Upper lobe of left lung (tissue), 4 donors: ENCODE data around the gene RETN.

ENCODE experiments used
- CTCF ChIP-seq, 6 experiments: fragments of 450-650 bp in 4 of 6; fragments of 200-600 bp in 2 of 6; sonication (generic) in 2 of 6; IDR thresholded peaks; one replicate each; pipeline ENCODE4 v1.5.1; 2016 to 2019; ENCODE audit warnings: antibody characterized with exemption in 6 of 6
- EP300 ChIP-seq, 4 donors: sonication (generic); formaldehyde crosslinking; IDR thresholded peaks; one replicate each; pipeline ENCODE4 v1.5.1; 2017; ENCODE audit warnings: antibody characterized with exemption in 4 of 4, control low read depth in 2 of 4
- POLR2A ChIP-seq, 4 donors: fragments of 450-650 bp; IDR thresholded peaks; one replicate each; pipeline ENCODE4 v1.5.1; 2016 to 2017; ENCODE audit warnings: antibody characterized with exemption in 4 of 4, mild to moderate bottlenecking in 2 of 4
- POLR2AphosphoS5 ChIP-seq, 2 donors: sonication (generic); formaldehyde crosslinking; IDR thresholded peaks; one replicate each; pipeline ENCODE4 v1.5.1; 2017; ENCODE audit warnings: antibody characterized with exemption in 2 of 2

GRCh38 chr19:7697721-7698287 lies 29.0 kb downstream of the RETN start:
- no peak for TF ChIP-seq CTCF (IDR thresholded peaks at IDR 0.05)
- TF ChIP-seq POLR2A (IDR thresholded peaks at IDR 0.05), result no peak
- no peak for TF ChIP-seq EP300 (IDR thresholded peaks at IDR 0.05)
- no peak for TF ChIP-seq POLR2AphosphoS5 (IDR thresholded peaks at IDR 0.05)
